Stimulated activated CD4-positive, alpha-beta T cell treated with anti-CD3 and anti-CD28 coated beads, Interleukin-12 subunit alpha, Interleukin-12 subunit beta, amount 100 ng/mL, for 48 hours (primary cell): Measurements from ENCODE around the gene TRMU.
"Not testable (repeated sequence)": the region's sequence is repeated elsewhere in the genome, so short reads cannot be mapped to it uniquely, and the experiment has no call there.

Experiments
- DNase-seq, 3 donors: peaks; one replicate each; pipeline ENCODE4 v3.0.0-alpha.2; 2020; ENCODE audit warnings: low read depth in 2 of 3, low spot score in 1 of 3

TRMU gene

DNA sequence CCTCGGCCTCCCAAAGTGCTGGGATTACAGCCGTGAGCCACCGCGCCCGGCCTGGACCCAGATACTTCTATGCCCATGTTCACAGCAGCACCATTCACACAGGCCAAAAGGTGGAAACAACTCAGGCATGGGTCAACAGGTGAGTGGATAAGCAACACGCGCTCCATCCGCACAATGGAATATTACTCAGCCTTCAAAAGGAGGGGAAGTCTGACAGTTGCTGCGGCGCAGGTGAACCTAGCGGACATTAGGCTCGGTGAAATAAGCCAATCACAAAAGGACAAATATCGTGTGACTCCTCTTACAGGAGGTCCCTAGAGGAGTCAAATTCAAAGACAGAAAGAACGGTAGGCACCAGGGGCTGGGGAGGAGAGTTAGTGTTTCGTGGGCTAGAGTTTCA, 47.0 kb downstream of the TRMU start:
- DNase-seq: no peak

GRCh38 chr22:46386312-46386711, 50.8 kb downstream of the TRMU start:
- DNase-seq: no peak

DNA sequence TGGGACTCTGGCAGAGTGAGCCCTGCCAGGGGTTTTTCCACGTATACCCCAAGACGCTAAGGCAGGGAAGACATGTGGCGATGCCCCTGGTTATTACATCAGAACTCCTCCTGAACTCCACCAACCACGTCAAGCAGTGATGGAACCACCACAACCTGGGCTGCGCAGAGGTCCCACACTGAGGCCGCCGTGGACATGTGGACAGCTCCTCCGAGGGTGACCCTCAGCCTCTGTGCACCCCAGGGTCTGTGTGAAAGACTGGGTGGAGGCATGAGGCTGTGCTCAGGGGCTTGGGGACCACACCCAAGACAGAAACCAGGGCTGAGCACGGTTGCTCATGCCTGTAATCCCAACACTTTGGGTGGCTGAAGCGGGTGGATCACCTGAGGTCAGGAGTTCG, 52.2 kb downstream of the TRMU start:
- no peak for DNase-seq

DNA sequence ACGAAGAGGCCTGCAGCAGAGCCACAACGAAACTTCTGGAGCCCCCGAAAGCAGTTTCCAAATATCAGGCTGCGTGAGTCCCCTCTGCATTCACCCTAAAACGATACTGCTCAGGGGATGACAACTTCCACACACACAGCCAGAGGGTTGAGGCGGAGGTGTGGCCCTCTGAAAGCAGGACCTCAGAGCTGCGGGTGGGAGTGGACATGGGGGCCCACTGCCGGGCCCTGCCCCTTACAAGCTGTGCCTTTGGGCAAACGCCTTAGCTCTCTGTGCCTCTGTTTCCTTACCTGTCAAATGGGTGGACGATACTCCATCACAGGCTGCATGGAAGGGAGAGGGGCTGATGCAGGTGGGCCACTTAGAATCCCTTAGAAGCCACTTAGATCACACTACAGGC, 53.1 kb downstream of the TRMU start:
- DNase-seq: no peak

- DNase-seq: no peak
These were observed 53.6 kb downstream of the TRMU start for GRCh38 chr22:46389081-46389480.

- no peak for DNase-seq
These were observed 54.7 kb downstream of the TRMU start for GRCh38 chr22:46390105-46390651.

GRCh38 chr22:46390652-46391301, 55.3 kb downstream of the TRMU start:
- no peak for DNase-seq

- DNase-seq: no peak
These were observed 56.1 kb downstream of the TRMU start for GRCh38 chr22:46391486-46392136.

DNA sequence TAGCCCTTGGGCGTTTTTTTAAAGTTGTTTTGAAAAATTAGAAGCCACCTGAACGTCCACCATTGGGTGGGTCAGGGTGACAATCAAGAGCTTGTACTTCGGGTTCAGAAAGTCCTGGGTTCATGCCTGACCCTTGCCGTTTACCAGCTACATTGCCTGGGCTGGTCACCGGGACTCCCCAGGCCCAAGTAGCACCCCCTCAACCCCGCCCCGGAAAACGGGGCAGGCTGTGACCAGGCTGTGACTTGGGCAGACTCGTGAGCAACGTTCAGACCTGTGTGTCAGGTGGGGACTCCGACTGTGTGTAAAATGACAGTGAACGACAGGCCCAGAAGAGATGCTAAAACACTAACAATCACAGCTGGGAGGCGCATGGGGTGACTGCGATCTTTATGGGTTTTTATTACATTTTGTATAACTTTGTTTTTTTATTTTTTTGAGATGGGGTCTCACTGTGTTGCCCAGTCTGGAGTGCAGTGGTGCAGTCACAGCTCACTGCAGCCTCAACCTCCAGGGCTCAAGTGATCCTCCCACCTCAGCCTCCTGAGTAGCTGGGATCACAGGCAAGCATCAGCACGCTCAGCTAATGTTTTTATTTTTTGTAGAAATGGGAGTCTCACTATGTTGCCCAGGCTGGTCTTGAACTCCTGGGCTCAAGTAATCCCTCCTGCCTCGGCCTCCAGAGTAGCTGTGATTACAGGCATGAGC, 56.8 kb downstream of the TRMU start:
- DNase-seq: no peak

GRCh38 chr22:46393873-46394272, 58.4 kb downstream of the TRMU start:
- no peak for DNase-seq

DNA sequence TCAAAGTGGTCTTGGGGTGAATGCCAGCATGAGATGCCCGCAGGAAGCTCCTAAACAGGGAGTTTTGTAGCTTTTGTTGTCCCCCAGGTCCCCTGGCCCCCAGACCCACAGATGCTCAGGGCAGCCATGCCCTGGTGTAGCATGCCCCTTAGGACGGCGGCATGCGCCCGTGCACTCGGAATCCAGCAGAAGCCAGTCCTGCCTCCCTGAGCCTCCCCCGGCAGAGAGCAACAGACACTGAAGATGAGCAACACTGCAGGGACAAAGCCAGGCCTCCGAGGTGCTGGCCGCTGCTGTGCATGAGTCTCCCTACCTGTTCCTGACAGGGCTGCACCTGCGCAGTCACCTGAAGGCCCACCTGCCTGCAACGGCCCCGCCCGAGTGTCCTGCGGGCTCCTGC, 59.1 kb downstream of the TRMU start:
- DNase-seq: no peak

DNA sequence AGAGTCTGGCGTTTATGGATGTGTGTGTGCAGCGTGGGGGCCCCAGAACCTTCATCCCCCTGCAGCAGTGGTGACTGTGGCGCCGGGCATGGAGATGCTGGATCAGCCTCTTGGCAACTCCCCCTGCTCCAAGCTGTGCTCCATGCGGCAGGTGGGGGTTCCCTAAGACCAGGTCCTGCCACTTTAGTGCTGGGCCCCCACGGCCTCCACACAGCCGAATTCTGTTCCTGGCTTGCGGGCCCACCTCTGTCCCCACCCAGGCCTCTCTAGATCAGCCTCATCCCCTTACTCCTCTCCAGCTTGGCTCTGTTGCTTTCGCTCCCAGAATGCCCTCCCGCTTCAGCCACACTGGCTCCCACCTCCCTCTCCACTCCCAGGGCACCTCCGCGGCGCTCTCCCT, 59.6 kb downstream of the TRMU start:
- no peak for DNase-seq

GRCh38 chr22:46397049-46397448, 61.5 kb downstream of the TRMU start:
- not testable (repeated sequence) for DNase-seq

- DNase-seq: no peak
These were observed 62.0 kb downstream of the TRMU start for GRCh38 chr22:46397514-46397913.

DNA sequence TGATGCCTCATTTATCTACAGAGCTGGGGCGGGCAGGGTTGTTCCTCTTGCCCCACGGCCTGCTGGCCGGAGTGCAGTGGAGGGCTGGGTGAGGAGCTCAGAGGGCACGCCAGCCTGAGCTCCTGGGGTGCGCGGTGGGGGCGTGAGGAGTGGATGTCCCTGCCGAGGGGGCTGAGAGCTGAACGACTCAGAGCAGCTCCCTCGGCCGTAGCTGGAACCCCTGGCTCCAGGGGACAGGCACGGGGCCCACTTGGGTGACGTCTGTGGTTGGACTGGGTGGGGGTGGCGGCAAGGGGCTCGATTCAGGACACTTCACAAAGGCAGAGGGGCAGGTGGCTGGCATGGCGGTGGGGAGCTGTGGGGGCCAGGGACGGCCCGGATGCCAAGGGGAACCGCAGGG, 62.4 kb downstream of the TRMU start:
- no peak for DNase-seq

- DNase-seq: no peak
These were observed 63.9 kb downstream of the TRMU start for GRCh38 chr22:46399251-46400024.

DNA sequence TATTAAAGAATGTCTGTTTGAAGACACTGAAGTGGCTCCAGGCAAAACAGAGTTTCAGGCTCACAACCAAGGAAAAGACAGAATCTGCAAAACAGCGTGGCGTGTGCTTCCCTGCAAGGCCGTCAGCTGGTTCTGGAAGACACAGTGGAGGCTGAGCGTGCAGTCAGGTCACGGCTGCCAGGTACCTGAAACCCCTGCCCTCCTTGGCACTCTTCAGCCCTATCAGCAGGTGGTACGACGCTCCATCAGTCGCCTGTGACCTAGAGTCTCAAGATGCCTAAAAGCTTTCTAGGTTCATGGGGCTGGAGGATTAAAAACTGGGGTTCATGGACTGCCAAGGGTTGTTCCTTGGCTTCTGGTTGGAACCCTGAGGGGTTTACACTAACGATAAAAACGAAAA, 65.9 kb downstream of the TRMU start:
- DNase-seq: no peak

DNA sequence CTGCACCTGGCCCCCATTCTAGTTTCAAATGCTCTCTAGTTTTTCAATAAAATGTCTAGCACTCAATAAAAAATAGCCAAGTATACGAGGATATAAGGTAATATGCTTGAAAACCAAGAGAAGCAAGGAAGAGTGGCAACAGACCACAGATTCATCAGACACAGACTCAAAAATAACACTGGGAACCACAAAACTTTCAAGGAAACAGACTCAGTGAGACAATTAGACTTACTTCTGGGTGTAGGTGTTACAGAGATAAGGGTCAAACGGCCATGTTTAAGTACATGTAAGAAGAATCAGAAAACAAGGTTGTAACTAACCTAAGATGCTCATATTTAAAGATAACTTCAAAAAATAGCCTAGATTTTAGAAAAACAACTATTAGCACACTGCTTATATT, 67.0 kb downstream of the TRMU start:
- no peak for DNase-seq

DNA sequence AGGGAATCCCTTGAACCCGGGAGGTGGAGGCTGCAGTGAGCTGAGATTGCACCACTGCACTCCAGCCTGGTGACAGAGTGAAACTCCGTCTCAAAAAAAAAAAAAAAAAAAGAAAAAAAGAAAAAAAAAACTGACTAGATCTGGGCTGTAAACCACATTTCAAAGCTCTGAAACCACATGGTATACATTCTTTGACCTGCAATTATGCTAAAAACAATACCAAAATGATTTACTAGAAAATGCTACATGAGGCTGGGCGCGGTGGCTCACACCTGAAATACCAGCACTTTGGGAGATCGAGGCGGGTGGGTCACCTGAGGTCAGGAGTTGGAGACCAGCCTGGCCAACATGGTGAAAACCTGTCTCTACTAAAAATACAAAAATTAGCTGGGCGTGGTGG, 68.4 kb downstream of the TRMU start:
- DNase-seq: not testable (repeated sequence)

DNA sequence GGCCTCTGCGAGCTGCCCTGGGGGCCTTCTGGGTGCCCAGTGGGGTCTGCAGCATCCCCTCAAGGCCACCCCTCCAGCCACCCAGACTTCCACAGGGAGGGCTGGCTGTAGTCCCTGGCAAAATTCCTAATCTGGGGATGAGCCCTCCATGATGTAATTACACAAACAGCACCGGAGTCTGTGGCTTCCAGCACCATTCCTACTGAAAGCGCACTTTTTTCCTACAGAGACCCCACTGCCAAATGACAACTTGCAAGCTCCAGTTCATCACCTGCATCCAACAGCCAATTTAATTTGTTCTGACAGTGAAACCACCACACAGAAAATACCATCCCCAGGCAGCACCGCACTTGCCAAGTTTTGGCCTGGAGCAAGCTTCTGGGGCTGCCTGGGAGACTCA, 70.4 kb downstream of the TRMU start:
- no peak for DNase-seq

DNA sequence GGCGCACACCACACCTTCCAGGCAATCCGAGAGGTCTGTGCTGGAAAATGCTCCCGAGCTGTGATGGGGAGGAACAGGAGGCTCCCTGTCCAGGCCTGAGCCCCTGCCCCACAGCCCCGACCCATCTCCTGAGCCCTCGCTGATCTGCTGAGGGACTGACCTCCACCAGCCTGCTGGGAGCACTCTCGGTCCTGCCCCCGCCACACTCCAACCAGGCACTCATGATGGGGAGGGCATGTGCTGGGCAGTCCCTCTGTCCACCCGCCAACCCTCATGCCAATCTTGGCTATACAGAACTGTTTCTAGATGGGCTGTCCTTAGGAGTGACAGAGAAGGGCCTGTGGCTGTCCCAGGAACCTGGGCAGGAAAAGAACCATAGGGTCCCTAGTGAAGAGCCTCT, 70.8 kb downstream of the TRMU start:
- DNase-seq: no peak

- DNase-seq: no peak
These were observed 71.3 kb downstream of the TRMU start for GRCh38 chr22:46406791-46407190.
